OCI-LY1 (cell line): ENCODE data around the gene PHOX2A.

Experiments used
- CTCF ChIP-seq: fragments of 200-600 bp; sonication (generic), shearing (Covaris generic); IDR thresholded peaks from 2 replicates; pipeline ENCODE4 v1.5.1; 2017; ENCODE audit warnings: mild to moderate bottlenecking, antibody characterized with exemption, low read length, moderate library complexity, mixed read lengths
- EZH2 ChIP-seq: fragments of 200-600 bp; sonication (generic), shearing (Covaris generic); IDR thresholded peaks from 2 replicates; pipeline ENCODE4 v1.8.0; 2017; ENCODE audit warnings: borderline replicate concordance, mixed run types, mild to moderate bottlenecking, antibody characterized with exemption, low read length, moderate library complexity, mixed read lengths

- TF ChIP-seq CTCF (no peak), EZH2 (no peak)
Observed at GRCh38 chr11:72287293-72287692, 43.3 kb upstream of the PHOX2A start.
